GM19351 (cell line): ENCODE data around the gene RPL10.

ENCODE experiments used
- ATAC-seq: cut with Tn5 transposase; IDR thresholded peaks from one replicate; pipeline ENCODE4 v1.9.1; 2021; ENCODE audit warnings: mild to moderate bottlenecking, moderate library complexity; ENCODE audit not compliant: unreplicated experiment

The RPL10 gene

DNA sequence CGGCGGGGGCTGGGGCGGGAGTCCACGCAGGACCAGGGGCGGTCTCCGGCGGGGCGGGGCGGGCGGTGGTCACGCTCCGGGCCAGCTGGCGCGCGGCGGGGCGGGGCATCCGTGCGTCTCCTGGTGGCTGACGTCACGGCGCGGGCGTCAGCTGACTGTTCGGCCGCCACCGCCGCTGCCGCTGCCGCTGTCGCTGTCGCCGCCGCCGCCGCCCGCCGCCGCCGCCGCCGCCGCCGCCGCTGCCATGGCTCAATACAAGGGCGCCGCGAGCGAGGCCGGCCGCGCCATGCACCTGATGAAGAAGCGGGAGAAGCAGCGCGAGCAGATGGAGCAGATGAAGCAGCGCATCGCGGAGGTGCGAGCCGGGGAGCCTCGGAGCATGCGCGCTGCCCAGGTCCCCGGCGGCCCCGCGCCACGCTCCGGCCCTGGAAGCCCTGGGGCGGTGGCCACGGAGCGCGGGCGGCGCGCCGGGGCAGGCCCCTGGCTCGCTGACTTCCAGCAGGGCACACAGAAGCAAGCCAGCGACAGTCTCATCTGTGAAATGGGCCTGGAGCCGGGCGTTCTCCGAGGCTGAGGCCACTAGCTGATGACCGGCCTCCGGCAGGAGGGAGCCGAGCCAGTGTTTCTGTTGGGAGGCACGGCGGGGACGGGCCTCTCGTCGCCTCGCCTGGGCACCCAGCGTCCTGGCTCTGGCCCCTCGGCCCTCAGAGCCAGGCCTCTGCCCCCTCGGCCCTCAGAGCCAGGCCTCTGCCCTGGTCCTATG is 46.0 kb downstream of the RPL10 start, which contains the start of gene FAM50A:
FAM50A (plus strand) TSS at position 150 of the 763 bp plus-strand sequence; CDS start at position 245, 95 bp downstream.
- ATAC-seq: peak; percentile 82

DNA sequence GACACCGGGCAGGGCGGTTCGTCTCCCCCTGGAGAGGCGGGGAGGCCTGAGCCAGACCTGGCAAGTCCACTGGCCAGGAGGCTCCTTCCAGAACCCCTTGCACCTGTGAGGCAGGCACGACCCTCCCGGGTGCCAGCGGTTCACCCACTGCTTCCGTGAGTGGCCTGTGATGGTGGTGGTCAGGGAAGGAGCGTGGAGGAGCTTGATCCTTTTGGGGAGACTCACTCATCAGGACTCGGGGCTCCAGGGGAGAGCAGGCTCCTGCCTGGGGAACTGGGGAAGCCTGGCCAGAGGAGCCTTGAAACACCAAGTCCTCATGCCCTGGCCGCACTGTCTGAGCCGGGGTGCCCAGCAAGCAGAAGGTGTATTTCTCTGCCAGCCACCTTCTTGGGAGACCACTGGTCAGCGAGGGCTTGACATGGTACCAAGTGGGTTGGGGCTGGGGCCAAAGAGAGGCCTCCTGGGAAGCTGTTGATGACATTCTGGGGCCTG is 46.6 kb downstream of the RPL10 start:
- no peak for ATAC-seq

DNA sequence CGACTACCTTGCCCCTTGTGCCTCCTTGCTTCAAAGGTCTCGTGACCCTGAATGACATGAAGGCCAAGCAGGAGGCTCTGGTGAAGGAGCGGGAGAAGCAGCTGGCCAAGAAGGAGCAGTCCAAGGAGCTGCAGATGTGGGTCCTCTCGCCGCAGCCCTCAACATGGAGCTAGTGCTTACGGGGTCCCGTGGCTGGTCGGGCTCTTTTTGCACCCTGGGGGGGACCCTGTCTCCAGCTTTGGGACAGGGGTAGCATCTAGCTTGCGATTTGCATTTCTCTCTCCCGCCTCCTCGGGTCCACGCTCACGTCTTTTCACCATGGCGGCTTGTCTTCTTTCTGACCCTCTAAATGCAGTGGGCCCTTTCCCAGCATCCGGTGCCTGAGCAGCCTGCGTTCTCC is 47.6 kb downstream of the RPL10 start:
- ATAC-seq: no peak

DNA sequence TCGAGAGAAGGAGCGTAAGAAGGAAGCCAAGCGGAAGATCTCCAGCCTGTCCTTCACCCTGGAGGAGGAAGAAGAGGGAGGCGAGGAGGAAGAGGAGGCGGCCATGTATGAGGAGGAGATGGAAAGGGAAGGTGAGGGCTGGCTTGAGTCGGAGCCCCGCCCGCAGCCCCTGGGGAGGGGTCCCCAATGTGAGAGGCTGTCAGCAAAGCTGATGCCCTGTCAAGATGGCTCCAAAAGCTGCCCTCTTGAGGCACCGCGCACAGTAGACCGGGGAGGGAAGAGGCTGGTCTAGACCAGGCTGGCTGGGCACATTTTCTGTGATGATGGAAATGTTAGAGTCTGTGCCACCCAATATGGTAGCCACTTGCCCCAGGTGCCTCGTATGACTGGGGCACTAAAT is 48.3 kb downstream of the RPL10 start:
- ATAC-seq: no peak

DNA sequence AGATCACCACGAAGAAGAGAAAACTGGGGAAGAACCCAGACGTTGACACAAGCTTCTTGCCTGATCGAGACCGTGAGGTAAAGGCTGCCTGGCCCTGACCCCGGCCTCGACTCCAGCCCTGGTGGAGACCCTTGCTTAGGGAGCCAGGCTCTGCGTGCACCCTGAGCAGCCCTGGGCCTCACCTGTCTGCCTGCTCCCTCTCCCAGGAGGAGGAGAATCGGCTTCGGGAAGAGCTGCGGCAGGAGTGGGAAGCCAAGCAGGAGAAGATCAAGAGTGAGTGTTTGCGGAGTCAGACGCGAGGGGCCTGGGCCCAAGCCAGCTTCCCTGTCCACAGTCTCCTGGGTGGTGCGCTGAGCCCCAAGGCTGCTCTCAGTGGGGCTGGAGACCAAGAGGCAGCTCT is 50.3 kb downstream of the RPL10 start:
- no peak for ATAC-seq

- no peak for ATAC-seq
These were observed 51.4 kb downstream of the RPL10 start for GRCh38 chrX:154449618-154450017.

- no peak for ATAC-seq
These were observed 52.1 kb downstream of the RPL10 start for GRCh38 chrX:154450312-154450711.
